ENCODE measurements around the gene COL1A1.

The COL1A1 gene

GRCh38 chr17:50149091-50149416, 52.4 kb downstream of the COL1A1 start:
- ChIA-PET POLR2A (ENCODE audit: low non-redundant PET) (interaction anchor here (0.7 kb wide), 1 partner anchor 40 kb away, joined by 3 read pairs; no protein-coding TSS in a partner anchor), CTCF (interaction anchor here (1.1 to 1.3 kb wide), 2 partner anchors 29 to 32 kb away, joined by 3 to 6 read pairs; no protein-coding TSS in a partner anchor)
- no peak for DNase-seq (ENCODE audit: low spot score)
- TF ChIP-seq CTCF (conservative IDR thresholded peaks at IDR 0.05; ENCODE audit: low read depth), result no peak
- peak overlapping the region; percentile 98 for H3K27ac ChIP-seq

DNA sequence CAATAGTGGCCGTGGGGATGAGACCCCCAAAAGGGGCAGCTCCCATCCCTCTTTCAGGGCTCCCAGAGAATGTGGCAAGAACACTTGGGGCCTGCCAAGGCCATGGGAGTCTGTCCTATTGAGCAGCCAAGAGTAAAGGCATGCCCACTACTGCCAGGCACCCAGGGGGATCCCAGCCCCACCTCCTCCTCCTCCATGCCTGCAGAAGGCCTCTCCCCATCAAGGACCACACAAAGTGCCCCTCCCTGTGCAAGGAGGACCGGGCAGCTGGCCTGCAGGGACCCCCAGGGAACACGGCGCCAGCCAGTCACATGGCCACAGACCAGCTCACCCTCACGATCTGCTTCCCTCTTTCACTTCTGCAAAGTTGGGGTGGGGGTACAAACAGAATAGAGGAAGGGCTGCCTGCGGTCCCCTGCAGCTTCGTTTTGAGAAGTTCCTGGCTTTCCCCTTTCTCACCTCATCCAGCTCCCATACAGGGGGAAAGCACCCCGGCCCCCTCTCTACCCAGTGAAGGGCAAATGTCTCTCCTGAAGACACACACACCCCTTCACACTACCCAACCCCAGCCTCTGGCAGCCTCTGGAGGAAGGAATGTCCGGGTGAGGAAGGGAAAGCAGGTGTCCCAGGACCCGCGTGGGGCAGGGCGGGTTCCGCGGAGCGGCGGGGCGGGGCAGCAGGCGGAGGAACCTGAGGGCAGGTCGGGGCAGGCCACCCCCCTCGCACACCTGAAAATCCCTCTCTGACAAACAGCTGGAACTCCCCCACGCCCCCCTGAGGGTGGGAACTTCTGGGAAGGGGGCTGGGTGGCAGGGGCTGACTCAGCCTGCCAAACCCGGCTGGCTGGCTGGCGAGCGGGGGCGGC, 53.0 kb downstream of the COL1A1 start:
- ChIA-PET CTCF (interaction anchor here (0.6 to 1.6 kb wide), 9 partner anchors 11 to 144 kb away, joined by 3 to 8 read pairs (median 5); no protein-coding TSS in a partner anchor), POLR2A (ENCODE audit: low non-redundant PET) (interaction anchor here (0.7 kb wide), 1 partner anchor 40 kb away, joined by 3 read pairs; no protein-coding TSS in a partner anchor)
- peak; percentile 43 for TF ChIP-seq CTCF (conservative IDR thresholded peaks at IDR 0.05; ENCODE audit: low read depth)
- peak overlapping the region; percentile 98 for H3K27ac ChIP-seq
- DNase-seq (ENCODE audit: low spot score), result peak; percentile 92

DNA sequence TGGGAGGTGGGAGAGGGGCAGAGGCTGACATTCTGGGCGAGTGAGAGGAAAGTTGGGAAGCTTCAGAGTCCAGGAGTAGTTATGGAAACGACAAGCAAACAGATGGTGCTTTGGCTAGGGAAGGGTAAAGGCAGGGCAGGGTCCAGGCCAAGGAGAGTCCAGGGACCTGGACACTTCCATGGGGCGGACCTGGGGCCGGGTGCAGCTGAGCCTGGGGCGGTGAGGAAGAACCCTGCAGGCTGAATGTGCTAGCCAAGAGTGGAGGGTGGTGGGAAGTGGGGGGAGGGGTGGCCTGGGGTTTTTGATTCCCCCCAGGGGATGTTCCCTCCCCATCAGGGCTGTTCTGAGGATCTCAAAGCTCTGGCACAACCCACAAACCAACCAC, 53.6 kb downstream of the COL1A1 start:
- TF ChIP-seq CTCF (conservative IDR thresholded peaks at IDR 0.05; ENCODE audit: low read depth), result no peak
- ChIA-PET POLR2A (ENCODE audit: low non-redundant PET) (no interaction called here), CTCF (interaction anchor here (0.7 to 1.6 kb wide), 7 partner anchors 11 to 54 kb away, joined by 3 to 8 read pairs (median 5); no protein-coding TSS in a partner anchor)
- DNase-seq (ENCODE audit: low spot score), result no peak
- H3K27ac ChIP-seq, result peak overlapping the region; percentile 98

GRCh38 chr17:50146927-50147665, 54.3 kb downstream of the COL1A1 start:
- peak overlapping the region; percentile 98 for H3K27ac ChIP-seq
- no peak for TF ChIP-seq CTCF (conservative IDR thresholded peaks at IDR 0.05; ENCODE audit: low read depth)
- DNase-seq (ENCODE audit: low spot score), result no peak
- ChIA-PET CTCF (interaction anchor here (1.5 to 1.6 kb wide), 3 partner anchors 10 to 53 kb away, joined by 4 to 8 read pairs (median 5); no protein-coding TSS in a partner anchor), POLR2A (ENCODE audit: low non-redundant PET) (no interaction called here)

DNA sequence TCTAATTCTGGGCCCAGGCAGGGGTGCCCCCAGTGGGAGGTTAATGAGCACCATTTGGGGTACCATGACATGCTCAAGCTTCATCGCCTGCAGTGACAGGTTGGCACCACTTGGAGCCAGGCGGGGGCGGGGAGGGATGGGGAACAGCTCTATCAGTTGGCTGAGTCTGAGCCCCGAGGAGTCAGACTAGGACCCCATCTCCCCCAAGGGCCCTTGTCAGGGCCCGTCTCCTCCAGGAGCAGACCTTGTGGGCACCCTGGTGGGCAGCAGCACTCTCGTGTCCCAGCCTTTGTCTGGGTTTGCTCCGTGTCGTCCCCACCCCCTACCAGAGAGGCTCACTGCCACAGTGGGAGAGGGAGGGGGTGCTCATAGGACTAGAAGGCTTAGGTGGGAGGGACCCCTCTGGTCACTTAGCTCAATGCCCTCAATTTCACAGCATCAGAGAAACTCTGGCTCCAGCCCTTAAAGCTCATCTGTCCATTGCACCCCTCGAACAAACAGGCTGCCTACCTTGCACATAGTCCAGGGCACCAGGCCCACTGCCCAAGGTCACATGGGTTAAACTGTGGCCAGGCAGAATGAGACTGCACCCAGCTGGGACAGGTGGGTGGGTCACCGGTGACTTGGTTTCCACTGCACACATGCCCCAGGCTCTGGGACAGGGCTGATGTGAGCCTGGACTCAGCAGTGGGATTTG, 55.1 kb downstream of the COL1A1 start:
- ChIA-PET CTCF (interaction anchor here (0.5 kb wide), 1 partner anchor 1020 kb away, joined by 3 read pairs; no protein-coding TSS in a partner anchor), POLR2A (ENCODE audit: low non-redundant PET) (no interaction called here)
- no peak for DNase-seq (ENCODE audit: low spot score)
- peak overlapping the region; percentile 98 for H3K27ac ChIP-seq
- TF ChIP-seq CTCF (conservative IDR thresholded peaks at IDR 0.05; ENCODE audit: low read depth), result 0 out of 2 replicates have a peak, but pooled peaks have one; percentile 14

Data from RWPE1 (cell line).